ENCODE data around the gene KRT4. TPM values are rescaled to one million over a fixed set of nuclear protein-coding genes. Genes with fewer than 3 reads are reported as not detected.
A peak's percentile ranks its signal among the peaks of the same experiment; 100 is the strongest.

Gene KRT4
- total and polyA plus RNA-seq, 5 donors from 2014 or later, result not detected

DNA sequence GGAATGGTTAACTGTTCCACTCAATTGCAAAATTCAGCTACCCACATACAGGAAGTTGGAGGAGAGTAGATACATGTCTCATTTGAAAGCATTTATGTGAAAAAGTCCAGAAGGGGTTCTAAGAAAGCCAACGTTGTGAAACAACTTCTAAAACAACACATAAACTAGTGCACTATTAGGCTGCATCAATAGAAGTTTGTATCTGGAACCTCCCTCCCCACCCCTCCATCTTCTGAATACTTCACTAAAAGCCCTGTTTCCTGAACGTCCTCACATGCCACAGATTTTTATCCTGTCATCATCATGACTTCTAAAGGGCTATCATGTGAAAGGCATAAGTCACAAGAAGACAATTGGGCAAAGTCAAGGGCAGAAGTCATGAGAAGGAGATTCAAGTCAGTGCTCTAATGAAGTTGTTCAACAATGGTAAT, 14.7 kb upstream of the KRT4 start:
- Mint-ChIP-seq H3K4me1 (no peaks in the 10 kb centered on the region), H3K4me3 (no peak overlapping the region), H3K9me3 (peaks cover 0 to 2% (median 0%) of the 10 kb centered on the region in 7 donors), H3K36me3 (no peaks in the 10 kb centered on the region), H3K27me3 (peaks cover 5% of the 10 kb centered on the region), H3K27ac (peak overlapping the region in 1 of 3 donors; percentile 13)
- H3K36me3 ChIP-seq (ENCODE audit: control insufficient read depth, insufficient read depth, low read length), result no peaks in the 10 kb centered on the region
- H3K4me1 ChIP-seq (ENCODE audit: control insufficient read depth, insufficient read depth, low read length, poor library complexity, severe bottlenecking), result no peaks in the 10 kb centered on the region
- H3K27ac ChIP-seq (ENCODE audit: insufficient read depth, low read length, poor library complexity, severe bottlenecking), result no peak overlapping the region
- H3K27me3 ChIP-seq (ENCODE audit: control insufficient read depth, insufficient read depth, low read length), result no peaks in the 10 kb centered on the region
- ATAC-seq (ENCODE audit: low read depth in 2 of 2), result no peak
- DNase-seq, result no peak
- no peaks in the 10 kb centered on the region for H3K9me3 ChIP-seq (ENCODE audit: control insufficient read depth in 2 of 2, low read length in 2 of 2)
- H3K4me3 ChIP-seq (ENCODE audit: low read depth, low read length), result no peak overlapping the region

- H3K36me3 Mint-ChIP-seq, result no peaks in the 10 kb centered on the region
- no peaks in the 10 kb centered on the region for H3K4me1 Mint-ChIP-seq
- peaks cover 0 to 2% (median 0%) of the 10 kb centered on the region in 7 donors for H3K9me3 Mint-ChIP-seq
- H3K27me3 Mint-ChIP-seq, result peaks cover 5% of the 10 kb centered on the region
- DNase-seq, result no peak
- Histone ChIP-seq H3K4me1 (ENCODE audit: control insufficient read depth, insufficient read depth, low read length, poor library complexity, severe bottlenecking) (no peaks in the 10 kb centered on the region), H3K27me3 (ENCODE audit: control insufficient read depth, insufficient read depth, low read length) (no peaks in the 10 kb centered on the region), H3K9me3 (ENCODE audit: control insufficient read depth in 2 of 2, low read length in 2 of 2) (no peaks in the 10 kb centered on the region), H3K27ac (ENCODE audit: insufficient read depth, low read length, poor library complexity, severe bottlenecking) (no peak overlapping the region), H3K36me3 (ENCODE audit: control insufficient read depth, insufficient read depth, low read length) (no peaks in the 10 kb centered on the region), H3K4me3 (ENCODE audit: low read depth, low read length) (no peak overlapping the region)
- H3K27ac Mint-ChIP-seq, result no peak overlapping the region
- no peak overlapping the region for H3K4me3 Mint-ChIP-seq
- ATAC-seq (ENCODE audit: low read depth in 2 of 2), result no peak
Observed at GRCh38 chr12:52828156-52828555, 14.2 kb upstream of the KRT4 start.

- Mint-ChIP-seq H3K27ac (no peak overlapping the region), H3K4me3 (no peak overlapping the region), H3K9me3 (peaks cover 0 to 2% (median 0%) of the 10 kb centered on the region in 7 donors), H3K36me3 (no peaks in the 10 kb centered on the region), H3K27me3 (peaks cover 5% of the 10 kb centered on the region), H3K4me1 (no peaks in the 10 kb centered on the region)
- no peak overlapping the region for H3K27ac ChIP-seq (ENCODE audit: insufficient read depth, low read length, poor library complexity, severe bottlenecking)
- no peaks in the 10 kb centered on the region for H3K9me3 ChIP-seq (ENCODE audit: control insufficient read depth in 2 of 2, low read length in 2 of 2)
- ATAC-seq (ENCODE audit: low read depth in 2 of 2), result no peak
- no peaks in the 10 kb centered on the region for H3K4me1 ChIP-seq (ENCODE audit: control insufficient read depth, insufficient read depth, low read length, poor library complexity, severe bottlenecking)
- H3K36me3 ChIP-seq (ENCODE audit: control insufficient read depth, insufficient read depth, low read length), result no peaks in the 10 kb centered on the region
- DNase-seq, result no peak
- H3K27me3 ChIP-seq (ENCODE audit: control insufficient read depth, insufficient read depth, low read length), result no peaks in the 10 kb centered on the region
- no peak overlapping the region for H3K4me3 ChIP-seq (ENCODE audit: low read depth, low read length)
Observed at GRCh38 chr12:52827499-52828090, 13.7 kb upstream of the KRT4 start.

- Mint-ChIP-seq H3K36me3 (no peaks in the 10 kb centered on the region), H3K27ac (no peak overlapping the region), H3K27me3 (peaks cover 5% of the 10 kb centered on the region), H3K4me3 (no peak overlapping the region), H3K4me1 (no peaks in the 10 kb centered on the region), H3K9me3 (peaks cover 0 to 2% (median 0%) of the 10 kb centered on the region in 7 donors)
- no peaks in the 10 kb centered on the region for H3K4me1 ChIP-seq (ENCODE audit: control insufficient read depth, insufficient read depth, low read length, poor library complexity, severe bottlenecking)
- no peaks in the 10 kb centered on the region for H3K36me3 ChIP-seq (ENCODE audit: control insufficient read depth, insufficient read depth, low read length)
- no peak overlapping the region for H3K27ac ChIP-seq (ENCODE audit: insufficient read depth, low read length, poor library complexity, severe bottlenecking)
- DNase-seq, result no peak
- ATAC-seq (ENCODE audit: low read depth in 2 of 2), result no peak
- no peaks in the 10 kb centered on the region for H3K27me3 ChIP-seq (ENCODE audit: control insufficient read depth, insufficient read depth, low read length)
- H3K4me3 ChIP-seq (ENCODE audit: low read depth, low read length), result no peak overlapping the region
- no peaks in the 10 kb centered on the region for H3K9me3 ChIP-seq (ENCODE audit: control insufficient read depth in 2 of 2, low read length in 2 of 2)
Observed at GRCh38 chr12:52826611-52827498, 12.9 kb upstream of the KRT4 start.

GRCh38 chr12:52825961-52826360, 12.0 kb upstream of the KRT4 start:
- DNase-seq, result no peak
- Histone ChIP-seq H3K27ac (ENCODE audit: insufficient read depth, low read length, poor library complexity, severe bottlenecking) (no peak overlapping the region), H3K9me3 (ENCODE audit: control insufficient read depth in 2 of 2, low read length in 2 of 2) (no peaks in the 10 kb centered on the region), H3K4me1 (ENCODE audit: control insufficient read depth, insufficient read depth, low read length, poor library complexity, severe bottlenecking) (no peaks in the 10 kb centered on the region), H3K27me3 (ENCODE audit: control insufficient read depth, insufficient read depth, low read length) (no peaks in the 10 kb centered on the region), H3K4me3 (ENCODE audit: low read depth, low read length) (no peak overlapping the region), H3K36me3 (ENCODE audit: control insufficient read depth, insufficient read depth, low read length) (no peaks in the 10 kb centered on the region)
- no peak overlapping the region for H3K4me3 Mint-ChIP-seq
- no peaks in the 10 kb centered on the region for H3K4me1 Mint-ChIP-seq
- peaks cover 0 to 2% (median 0%) of the 10 kb centered on the region in 7 donors for H3K9me3 Mint-ChIP-seq
- peaks cover 5% of the 10 kb centered on the region for H3K27me3 Mint-ChIP-seq
- H3K27ac Mint-ChIP-seq, result no peak overlapping the region
- H3K36me3 Mint-ChIP-seq, result no peaks in the 10 kb centered on the region
- ATAC-seq (ENCODE audit: low read depth in 2 of 2), result no peak

GRCh38 chr12:52824741-52825410, 11.0 kb upstream of the KRT4 start:
- Mint-ChIP-seq H3K4me1 (no peaks in the 10 kb centered on the region), H3K27ac (no peak overlapping the region)

GRCh38 chr12:52823761-52824450, 10.0 kb upstream of the KRT4 start:
- ATAC-seq (ENCODE audit: low read depth in 2 of 2) (no peak), DNase-seq (no peak)
- peaks cover 7% of the 10 kb centered on the region for H3K27me3 Mint-ChIP-seq
- Histone ChIP-seq H3K27me3 (ENCODE audit: control insufficient read depth, insufficient read depth, low read length) (no peaks in the 10 kb centered on the region), H3K27ac (ENCODE audit: insufficient read depth, low read length, poor library complexity, severe bottlenecking) (no peak overlapping the region), H3K9me3 (ENCODE audit: control insufficient read depth in 2 of 2, low read length in 2 of 2) (no peaks in the 10 kb centered on the region), H3K36me3 (ENCODE audit: control insufficient read depth, insufficient read depth, low read length) (no peaks in the 10 kb centered on the region), H3K4me1 (ENCODE audit: control insufficient read depth, insufficient read depth, low read length, poor library complexity, severe bottlenecking) (no peaks in the 10 kb centered on the region), H3K4me3 (ENCODE audit: low read depth, low read length) (no peak overlapping the region)
- no peaks in the 10 kb centered on the region for H3K4me1 Mint-ChIP-seq
- peaks cover 0 to 2% (median 0%) of the 10 kb centered on the region in 7 donors for H3K9me3 Mint-ChIP-seq
- no peaks in the 10 kb centered on the region for H3K36me3 Mint-ChIP-seq
- no peak overlapping the region for H3K4me3 Mint-ChIP-seq
- H3K27ac Mint-ChIP-seq, result peak overlapping the region in 1 of 3 donors; percentile 26

More at GRCh38 chr12:52824741-52825410, 11.0 kb upstream of the KRT4 start:
- H3K9me3 Mint-ChIP-seq, result peaks cover 0 to 2% (median 0%) of the 10 kb centered on the region in 7 donors
- no peak overlapping the region for H3K4me3 ChIP-seq (ENCODE audit: low read depth, low read length)
- ATAC-seq (ENCODE audit: low read depth in 2 of 2) (no peak), DNase-seq (no peak)
- H3K36me3 ChIP-seq (ENCODE audit: control insufficient read depth, insufficient read depth, low read length), result no peaks in the 10 kb centered on the region
- H3K4me3 Mint-ChIP-seq, result no peak overlapping the region
- H3K27me3 Mint-ChIP-seq, result peaks cover 4% of the 10 kb centered on the region
- no peaks in the 10 kb centered on the region for H3K4me1 ChIP-seq (ENCODE audit: control insufficient read depth, insufficient read depth, low read length, poor library complexity, severe bottlenecking)
- H3K27ac ChIP-seq (ENCODE audit: insufficient read depth, low read length, poor library complexity, severe bottlenecking), result no peak overlapping the region
- no peaks in the 10 kb centered on the region for H3K36me3 Mint-ChIP-seq
- H3K9me3 ChIP-seq (ENCODE audit: control insufficient read depth in 2 of 2, low read length in 2 of 2), result no peaks in the 10 kb centered on the region
- no peaks in the 10 kb centered on the region for H3K27me3 ChIP-seq (ENCODE audit: control insufficient read depth, insufficient read depth, low read length)

All from CD4-positive, CD25-positive, alpha-beta regulatory T cell (primary cell).